ENCODE measurements around the gene PLCB4.

PLCB4 gene

DNA sequence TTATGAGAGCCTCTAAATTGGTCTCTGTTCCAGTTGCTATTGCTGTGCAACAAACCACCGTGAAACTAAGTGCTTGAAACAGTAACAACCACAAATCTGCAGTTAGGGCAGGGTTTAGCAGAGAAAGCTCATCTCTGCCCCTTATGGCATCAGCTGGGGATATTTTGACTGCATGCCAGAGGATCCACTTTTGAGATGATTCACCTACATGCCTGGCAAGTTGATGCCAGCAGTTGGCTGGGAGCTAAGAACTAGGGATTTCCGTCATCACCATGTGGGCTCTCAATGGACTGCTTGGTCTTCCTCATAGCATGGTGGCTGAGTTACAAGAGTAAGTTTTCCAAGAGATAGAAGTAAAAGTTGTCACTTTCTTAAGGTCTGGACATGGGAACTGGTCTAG lies 35.1 kb downstream of the PLCB4 start:
- DNase-seq (ENCODE audit: low spot score), result no peak

DNA sequence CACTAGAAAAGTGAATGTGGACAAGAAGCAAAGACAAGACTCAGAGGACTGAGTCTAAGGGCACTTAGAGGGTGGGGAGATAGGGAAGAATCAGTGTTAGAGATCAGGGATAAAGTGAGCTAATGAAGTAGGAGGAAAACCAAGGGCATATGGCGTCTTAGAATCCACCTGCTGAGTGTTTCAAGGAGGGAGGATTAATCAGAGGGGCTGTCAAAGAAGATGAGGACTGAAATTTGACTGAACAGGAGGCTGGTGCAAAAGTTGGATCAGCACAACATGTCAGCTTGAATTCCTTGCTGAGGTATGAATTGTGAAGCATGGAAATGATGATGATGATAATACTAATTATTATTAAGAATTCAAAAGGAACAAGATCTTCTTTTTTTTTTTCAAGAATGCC lies 39.4 kb downstream of the PLCB4 start:
- no peak for DNase-seq (ENCODE audit: low spot score)

DNA sequence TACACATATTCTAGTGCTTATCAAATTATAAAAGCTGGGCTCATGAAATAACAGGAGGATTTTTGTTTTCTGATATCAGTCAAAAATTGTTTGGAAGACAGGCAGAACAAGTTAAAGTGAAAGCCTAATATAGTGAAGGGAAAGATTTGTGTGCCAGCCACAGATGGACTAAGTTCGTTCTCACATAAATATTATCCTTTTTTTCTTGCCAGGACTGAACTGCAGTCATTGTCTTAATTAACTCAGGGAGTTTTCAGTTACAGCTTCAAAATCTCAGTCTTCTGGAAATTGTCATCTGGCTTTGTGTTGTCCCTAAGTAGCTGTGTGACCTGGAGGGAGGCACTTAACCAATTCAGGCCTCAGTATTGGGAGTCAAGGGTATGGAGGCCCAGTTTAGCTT lies 40.7 kb downstream of the PLCB4 start:
- no peak for DNase-seq (ENCODE audit: low spot score)

DNA sequence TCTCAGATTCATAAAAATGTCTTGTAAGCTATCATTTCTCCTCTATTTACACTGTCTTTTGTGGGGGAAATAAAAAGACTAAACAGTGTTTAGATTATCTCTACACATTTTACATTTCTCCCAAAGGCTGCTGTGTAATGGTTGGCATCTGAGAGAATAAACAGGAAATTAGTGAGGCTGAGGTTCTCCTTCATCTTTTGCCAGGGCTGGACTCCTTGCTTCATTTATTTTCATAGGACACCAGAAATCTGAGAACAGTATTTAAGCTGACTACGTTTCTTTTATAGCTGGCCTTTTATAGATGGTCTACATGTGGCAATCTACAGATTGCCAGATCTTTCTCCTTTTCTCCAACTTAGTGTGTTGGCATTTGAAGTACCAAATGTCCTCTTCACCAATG lies 41.5 kb downstream of the PLCB4 start:
- DNase-seq (ENCODE audit: low spot score), result peak; percentile 17

DNA sequence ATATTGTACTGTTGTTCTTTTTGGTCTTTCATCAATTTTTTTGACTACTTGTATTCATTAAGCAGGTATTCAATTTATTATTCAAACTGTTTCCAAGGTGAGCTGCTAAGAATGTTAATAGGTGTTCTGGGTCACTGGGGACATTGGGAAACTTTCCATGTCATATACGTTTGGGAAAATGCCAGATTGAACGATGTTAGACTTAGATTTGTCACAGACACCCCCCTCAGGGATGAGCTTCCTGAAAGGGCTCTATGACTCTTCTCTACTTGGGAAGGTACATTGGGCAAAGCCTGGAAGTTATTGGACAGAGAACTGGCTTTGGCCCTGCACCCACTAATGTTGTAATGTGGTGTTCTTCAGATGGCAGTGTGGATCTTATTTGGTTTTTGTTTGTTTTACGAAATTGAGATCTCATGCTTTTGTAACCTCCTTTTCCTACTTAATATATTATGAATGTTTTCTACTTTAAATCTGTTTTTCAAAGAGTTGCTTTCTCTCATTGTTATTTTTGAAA lies 42.1 kb downstream of the PLCB4 start:
- DNase-seq (ENCODE audit: low spot score), result no peak

DNA sequence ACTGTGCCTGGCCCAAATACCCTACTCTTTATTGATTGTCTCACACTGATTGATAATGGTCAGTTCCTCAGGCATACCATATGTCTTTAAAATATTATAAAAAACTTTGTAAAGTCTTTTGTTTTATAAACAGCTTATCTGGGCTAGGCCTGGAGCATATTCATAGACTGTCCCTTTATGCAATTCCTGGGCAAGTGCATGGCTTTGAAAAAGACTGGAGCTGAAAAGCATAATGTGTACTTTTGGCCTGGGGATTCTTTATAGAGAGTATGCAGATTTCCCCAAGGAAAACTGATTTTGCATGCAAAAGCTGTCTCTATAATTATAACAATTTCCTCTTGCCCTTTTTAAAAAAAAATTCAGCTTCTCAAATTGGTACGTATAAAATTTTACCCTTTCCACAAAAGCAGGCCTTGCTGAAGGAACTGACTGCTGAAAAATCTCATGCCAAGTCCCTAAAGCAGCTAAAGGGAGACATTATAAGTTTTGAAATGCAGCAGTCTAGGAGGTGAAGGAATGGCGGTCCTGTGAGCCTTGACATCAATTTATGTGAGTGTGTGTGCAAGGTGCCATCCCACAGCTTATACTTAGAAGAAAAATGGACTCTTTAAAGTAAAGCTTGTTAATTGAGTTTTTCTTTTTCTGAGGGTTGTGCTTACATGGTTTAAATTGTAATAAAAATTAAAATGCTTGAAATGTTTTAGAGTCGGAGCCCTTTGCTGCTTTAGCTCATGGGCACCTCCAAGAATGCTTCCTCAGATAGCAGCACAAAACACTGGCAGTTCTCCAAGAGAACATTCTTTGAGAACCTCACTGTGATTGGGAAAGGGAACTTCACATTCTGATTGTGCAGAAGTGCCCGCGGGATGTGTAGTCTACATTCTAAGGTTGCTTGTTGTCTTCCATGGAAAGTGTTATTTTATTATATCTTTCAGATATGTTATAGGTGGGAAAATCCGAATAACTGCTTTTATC lies 43.9 kb downstream of the PLCB4 start:
- peak; percentile 75 for DNase-seq (ENCODE audit: low spot score)

DNA sequence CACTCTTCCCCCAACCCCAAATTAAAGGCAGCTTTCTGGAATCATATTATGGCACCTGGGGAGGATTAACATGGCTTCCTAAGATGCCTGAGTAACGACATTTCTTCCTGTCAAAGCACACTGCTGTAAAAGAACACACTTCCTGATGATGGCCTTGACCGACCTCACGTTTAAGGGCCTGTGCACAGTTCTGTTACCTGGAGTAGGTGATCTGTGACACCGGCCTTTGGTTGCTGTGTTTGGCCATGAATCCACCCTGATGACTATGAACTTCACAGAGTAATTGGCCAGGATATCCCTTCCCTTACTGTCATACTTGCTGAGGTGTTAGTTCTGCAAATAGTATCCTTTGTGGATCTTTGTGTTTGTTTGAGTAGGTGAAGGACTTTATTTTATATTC lies 45.8 kb downstream of the PLCB4 start:
- no peak for DNase-seq (ENCODE audit: low spot score)

DNA sequence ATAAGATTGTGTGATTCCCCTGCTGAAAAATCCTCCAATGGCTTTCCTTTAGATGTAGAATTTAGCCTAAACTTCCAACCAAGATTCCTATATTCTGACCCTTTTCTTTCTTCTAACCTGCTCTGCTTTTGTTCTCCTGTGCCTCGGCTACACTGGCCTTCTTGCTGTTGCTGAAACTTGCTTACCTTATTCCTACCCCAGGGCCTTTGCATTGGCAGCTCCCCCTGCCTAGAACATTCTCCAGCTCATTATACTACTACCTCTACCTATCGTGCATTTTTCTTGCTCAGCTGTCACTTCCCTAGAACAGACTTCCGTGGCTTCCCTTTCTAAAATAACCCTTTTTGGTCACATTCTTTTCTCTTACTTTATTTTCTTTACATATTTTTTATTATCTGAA lies 48.7 kb downstream of the PLCB4 start:
- no peak for DNase-seq (ENCODE audit: low spot score)

DNA sequence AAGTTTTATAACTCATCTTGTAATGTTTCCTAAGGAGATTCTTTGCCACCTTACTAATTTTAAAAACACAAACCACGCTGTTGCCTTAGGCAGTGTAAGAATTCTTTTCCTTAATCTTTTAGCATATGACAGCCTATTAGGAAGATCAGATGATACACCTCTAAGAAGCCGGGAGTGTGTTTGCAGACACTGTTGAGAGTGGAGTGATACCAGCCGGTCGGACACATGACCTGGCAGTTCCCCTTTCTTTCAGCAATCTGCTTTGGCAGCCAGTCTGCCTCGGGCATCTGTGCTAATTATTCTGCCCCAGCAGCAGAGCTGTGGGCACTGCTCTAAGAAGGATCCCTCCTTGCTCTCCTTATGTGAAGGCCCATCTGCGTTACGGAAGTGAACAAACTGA lies 50.9 kb downstream of the PLCB4 start:
- DNase-seq (ENCODE audit: low spot score), result peak; percentile 23

DNA sequence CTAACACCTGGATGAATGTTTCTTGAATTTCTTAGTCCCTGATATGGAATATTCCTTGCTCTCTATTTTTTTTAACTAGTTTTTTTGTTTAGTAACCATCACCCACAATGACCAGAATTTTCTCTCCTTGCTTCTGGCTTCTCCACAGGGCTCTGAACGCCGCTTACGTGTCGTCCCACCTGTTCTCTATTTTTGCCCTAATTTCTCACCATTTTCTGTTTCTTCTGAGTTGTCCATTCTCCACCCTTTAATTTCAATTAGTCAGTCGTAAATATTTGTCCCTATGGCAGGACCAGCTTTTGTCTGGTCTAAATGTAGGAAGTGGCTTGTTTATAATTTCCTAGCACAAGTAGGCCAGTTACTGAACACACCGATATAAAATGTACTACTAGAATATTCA lies 52.3 kb downstream of the PLCB4 start:
- DNase-seq (ENCODE audit: low spot score), result no peak

DNA sequence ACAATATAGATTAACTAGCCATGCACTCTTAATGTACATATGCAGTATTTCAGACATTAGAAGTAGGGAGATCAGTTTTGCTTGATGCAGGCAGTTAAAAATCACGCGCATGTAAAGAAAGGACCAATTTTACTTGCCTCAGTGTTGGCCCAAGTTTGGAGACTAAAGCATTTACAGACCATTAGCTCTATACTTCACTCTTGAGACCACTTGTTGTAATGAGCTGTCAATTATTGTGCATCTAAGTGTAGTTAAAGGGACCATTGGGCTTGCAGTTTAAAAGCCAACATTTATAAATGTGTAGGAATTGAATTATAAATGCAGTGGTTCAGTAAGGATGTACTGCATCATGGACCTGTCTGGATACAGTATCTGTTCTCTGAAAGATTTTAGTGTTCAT lies 53.7 kb downstream of the PLCB4 start:
- no peak for DNase-seq (ENCODE audit: low spot score)

DNA sequence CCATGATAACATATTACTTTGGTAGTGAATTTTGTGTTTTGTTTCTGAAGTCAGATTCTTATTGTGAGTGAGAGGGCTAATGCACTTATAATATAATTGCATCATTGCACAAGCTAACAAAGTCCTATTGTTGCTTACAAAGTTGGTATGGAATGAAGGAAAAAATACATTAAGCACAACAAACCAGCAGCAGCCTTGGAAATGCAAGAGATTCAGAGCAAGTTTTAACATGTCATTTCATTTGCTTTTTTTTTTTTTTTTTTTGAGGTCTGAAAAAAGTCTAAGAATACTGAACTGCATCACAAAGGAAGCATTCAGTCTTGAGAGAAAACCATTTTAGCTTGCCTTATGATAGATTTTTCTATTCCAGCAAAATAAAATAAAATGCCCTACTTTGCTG lies 57.6 kb downstream of the PLCB4 start:
- DNase-seq (ENCODE audit: low spot score), result no peak

DNA sequence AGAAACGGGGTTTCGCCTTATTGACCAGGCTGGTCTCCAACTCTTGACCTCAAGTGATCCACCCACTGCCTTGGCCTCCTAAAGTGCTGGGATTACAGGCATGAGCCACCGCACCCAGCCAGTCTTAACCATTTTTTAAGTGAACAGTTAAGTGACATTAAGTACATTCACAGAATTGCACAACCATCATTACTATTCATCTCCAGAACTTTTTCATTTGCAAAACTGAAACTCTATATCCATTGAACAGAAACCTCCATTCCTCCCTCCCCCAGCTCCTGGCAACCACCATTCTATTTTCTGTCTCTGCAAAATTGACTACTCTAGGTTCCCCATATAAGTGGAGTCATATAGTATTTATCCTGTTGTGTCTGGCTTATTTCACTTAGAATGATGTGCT lies 59.7 kb downstream of the PLCB4 start:
- no peak for DNase-seq (ENCODE audit: low spot score)

DNA sequence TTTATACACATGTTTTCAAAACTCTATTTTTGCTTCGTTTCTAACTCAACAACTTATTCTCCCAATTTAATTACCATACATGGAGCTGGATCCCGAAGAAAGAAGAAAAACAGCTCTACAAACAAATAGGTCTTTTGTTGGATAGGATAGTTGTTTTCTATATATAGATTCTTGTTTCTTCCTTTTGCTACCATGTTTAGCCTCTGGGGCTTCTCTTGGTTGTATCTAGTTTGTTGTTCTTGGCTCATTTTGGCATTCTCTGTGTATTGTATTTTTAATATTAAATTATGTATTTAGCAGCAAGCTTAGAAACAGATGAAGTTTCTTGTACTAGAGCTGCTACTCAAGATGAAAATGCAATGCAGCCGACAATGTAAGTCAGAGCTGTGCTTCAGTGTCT lies 60.9 kb downstream of the PLCB4 start:
- DNase-seq (ENCODE audit: low spot score), result no peak

DNA sequence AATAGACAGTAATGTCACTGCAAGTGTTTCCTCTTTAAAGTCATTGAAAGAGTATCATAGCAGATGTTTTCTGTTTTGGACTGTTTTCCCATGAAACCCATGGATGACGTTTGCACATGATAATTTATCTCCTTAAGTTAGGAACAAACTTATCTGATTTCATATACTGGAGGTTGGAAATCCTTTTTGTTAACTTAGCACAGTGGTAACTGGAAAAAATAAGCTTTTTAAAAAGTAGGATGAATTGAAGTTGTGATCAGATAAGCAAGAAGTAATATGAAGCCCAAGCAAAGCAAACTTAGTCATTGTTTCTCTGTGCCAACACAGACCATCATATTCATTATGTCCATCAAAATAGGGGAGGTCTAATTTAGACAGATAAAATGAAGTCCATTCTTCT lies 61.6 kb downstream of the PLCB4 start:
- DNase-seq (ENCODE audit: low spot score), result no peak

DNA sequence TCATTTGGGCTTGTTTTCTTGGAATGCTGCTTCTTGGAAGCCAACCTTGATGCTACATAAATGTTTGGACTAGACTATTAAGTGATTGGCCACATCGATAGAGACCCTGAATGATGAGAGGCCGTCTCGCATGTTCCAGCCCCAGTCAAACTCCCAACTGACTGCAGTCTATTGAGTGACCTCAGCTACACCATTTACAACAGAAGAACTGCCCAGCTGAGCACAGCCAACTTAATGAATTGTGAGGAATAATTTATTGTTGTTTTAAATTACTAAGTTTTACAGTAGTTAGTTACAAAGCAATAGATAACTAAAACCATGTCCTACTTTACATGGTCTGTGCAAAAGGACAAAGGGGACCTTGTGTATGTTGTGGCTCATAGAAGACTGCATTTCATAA lies 63.0 kb downstream of the PLCB4 start:
- no peak for DNase-seq (ENCODE audit: low spot score)

DNA sequence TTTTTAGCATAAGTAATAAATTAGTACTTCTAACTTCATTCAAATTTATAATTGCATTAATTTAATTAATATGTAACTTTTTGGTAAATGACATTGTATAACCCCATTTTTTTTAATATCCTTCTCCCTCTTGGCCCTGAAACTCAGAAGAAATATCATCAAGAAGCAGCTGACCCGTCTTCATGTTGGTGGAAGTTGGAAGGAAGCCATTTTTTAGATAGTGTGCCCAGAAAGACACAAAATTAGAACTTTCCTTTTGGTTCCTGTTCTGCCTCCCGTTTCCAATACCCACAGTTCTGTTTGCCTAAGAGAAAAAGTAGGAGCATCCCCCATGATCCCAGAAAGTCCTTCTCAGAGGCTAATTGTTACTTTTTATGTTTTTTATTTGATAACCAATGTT lies 65.5 kb downstream of the PLCB4 start:
- no peak for DNase-seq (ENCODE audit: low spot score)

DNA sequence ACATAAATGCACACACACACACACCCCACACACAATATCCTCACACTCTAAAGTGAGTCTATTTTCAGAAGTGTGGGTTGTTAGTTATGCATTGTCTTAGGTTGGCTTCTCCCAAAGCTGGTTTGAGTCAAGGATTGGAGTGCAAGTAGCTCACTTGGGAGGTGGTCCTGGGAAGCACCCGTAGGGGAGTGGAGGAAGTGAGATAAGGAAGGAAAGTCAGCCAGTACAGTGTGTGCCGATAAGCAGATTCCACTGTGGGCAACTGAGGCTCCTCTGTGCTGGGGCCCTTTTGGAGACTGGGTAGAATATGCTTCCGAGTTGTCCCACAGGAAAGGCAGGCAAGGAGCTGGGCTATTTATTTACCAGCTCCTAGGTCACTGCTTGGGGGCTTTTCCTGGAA lies 67.2 kb downstream of the PLCB4 start:
- DNase-seq (ENCODE audit: low spot score), result no peak

DNA sequence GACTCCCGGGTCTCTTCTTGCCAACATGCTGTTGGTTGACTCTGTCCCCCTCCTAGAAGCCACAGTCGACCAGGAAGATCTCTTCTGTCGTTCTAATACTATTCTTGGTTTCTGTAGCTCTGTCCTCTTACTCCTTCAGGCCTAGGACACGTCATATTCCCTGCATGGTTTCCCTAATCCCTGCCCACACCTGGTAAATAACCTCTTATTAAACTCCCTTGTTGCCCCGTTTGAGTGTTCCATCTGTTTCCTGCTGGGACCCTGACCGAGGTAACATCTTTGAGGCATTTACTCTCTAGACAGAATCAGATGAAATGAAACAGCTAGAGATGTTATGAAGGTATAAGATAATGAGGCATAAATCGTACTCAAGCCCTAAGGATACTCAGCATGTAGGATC lies 68.1 kb downstream of the PLCB4 start:
- no peak for DNase-seq (ENCODE audit: low spot score)

DNA sequence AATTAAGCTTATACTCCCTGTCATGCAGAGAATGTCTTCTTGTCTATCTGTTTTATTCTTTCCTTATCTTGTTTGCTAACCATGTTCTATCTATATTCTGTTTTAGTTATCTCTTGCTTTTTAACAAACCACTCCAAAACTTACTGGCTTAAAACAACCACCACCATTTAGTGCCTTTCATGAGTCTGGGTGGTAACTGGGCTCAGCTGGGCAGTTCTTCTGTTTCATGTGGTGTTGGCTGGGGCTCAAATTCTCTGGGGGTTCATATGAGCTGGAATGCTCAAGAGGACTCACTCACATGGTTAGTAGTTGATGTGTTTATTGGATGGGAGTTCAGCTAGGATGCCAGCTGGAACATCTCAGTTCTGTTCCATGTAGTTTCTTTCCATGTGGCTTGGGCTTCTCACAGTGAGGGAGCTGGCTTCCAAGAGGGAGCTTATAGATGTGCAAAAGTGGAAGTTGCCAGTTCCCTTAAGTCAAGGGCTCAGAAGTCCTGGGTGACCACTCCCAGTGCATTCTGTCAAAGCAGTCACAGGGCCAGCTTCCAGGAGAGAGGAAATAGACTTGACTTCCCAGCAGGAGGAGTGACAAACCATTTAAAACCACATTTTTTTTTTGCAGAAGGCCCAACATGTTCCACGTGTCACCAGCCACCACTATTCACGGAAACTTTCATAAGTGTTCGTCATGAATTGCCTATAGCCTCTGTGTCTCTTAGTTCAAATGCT lies 70.4 kb downstream of the PLCB4 start:
- DNase-seq (ENCODE audit: low spot score), result no peak

DNA sequence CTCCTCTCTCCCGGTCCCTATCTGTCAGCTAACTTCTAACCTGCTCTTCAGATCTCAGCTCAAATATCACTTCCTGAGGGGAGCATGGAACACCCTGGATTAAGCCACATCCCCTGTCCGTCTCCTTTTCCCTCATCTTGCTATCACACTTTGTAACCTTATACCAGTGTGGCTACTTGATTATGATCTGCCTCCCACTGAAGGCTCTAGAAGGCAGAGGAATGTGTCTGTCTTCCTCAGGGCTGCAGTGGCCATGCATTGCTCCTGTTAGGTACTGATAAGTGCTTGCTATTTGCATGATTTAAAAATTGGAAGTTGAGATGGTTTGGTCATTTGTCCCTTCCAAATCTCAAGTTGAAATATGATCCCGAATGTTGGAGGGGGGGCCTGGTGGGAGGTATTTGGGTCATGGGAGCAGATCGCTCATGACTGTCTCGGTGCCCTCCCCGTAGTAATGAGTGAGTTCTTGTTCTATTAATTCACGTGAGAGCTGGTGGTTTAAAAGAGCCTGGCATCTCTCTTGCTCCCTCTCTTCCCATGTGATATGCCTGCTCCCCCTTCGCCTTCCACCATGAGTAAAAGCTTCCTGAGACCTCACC lies 71.4 kb downstream of the PLCB4 start:
- no peak for DNase-seq (ENCODE audit: low spot score)

DNA sequence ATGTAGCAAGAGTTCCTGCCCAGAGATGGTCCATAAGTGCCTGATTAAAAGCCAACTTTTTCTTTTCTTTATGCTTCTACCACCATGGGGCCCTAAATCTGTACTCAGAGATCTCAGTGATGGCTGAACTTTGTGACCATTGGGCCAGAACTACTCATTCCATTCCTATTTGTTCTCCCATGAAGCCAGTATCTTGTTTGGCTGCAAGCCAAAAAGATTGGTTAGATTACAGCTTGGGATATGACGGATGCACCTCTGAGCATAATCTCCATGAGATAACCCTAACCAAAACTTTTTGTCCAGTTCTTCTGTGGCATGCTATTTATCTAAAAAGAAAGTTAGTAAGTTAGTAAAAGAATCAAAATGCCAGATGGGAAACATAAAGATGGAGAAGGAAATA lies 72.2 kb downstream of the PLCB4 start:
- DNase-seq (ENCODE audit: low spot score), result no peak

DNA sequence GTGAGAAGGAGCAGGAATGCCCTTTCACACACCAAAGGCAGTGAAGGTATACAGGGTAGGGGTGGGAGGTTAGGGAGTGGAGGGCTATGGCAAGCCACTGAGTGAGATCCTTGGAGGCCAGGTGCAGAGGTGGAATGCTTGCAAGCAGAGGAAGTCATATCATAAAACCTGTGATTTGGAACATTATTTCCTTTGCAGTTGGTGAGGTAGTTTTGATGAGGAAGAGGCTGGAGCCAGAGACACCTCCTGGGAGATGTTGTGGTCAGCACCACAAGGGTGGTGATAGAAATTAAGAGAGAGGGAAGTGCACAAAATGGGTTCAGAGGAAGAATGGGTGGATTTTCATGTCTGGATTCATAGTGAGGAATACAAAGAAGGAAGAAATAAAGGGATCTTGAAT lies 73.0 kb downstream of the PLCB4 start:
- DNase-seq (ENCODE audit: low spot score), result no peak
